Measurements from ENCODE around the gene ZNF554. TPM values are rescaled to one million over a fixed set of nuclear protein-coding genes. Genes with fewer than 3 reads are reported as not detected.

ZNF554 gene
- polyA plus RNA-seq, 1 experiment = 2.0 TPM

DNA sequence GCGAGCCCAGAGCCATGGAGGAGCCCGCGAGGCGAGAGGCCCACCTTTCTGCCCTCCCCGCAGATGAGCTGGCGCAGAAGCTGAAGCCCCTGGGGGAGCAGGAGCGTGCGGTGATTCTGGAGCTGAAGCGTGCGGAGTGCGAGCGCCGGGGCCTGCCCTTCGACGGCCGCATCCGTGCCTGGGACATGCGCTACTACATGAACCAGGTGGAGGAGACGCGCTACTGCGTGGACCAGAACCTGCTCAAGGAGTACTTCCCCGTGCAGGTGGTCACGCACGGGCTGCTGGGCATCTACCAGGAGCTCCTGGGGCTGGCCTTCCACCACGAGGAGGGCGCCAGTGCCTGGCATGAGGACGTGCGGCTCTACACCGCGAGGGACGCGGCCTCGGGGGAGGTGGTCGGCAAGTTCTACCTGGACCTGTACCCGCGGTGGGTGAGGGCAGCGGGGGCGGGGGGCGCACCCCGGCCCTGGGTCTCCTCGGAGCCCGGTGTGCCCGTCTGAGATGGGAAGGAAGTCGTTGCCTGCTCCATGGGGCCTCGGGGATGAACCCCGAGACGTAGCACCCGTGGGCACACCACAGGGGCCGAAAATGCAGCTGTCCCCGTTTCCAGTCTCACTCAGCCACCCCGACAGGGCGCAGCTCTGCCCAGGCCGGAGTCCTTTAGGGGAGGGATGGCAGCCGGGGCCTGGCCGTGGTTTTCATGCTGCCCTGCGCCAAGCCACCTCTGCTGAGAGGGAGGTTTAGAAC lies 12.1 kb upstream of the ZNF554 start:
- Histone ChIP-seq H3K27ac (ENCODE audit: low read depth, low read length) (no peak overlapping the region), H3K4me3 (ENCODE audit: low read depth, low read length) (no peak overlapping the region), H3K27me3 (ENCODE audit: control insufficient read depth, insufficient read depth, low read length) (no peaks in the 10 kb centered on the region), H3K9me3 (ENCODE audit: control insufficient read depth, insufficient read depth, low read length) (no peaks in the 10 kb centered on the region; the same call in 1 of the 2 replicates)
- ChIA-PET POLR2A (no interaction called here), CTCF (interaction anchor here (0.6 kb wide), 1 partner anchor 585 kb away, joined by 3 read pairs; no protein-coding TSS in a partner anchor)
- TF ChIP-seq, protein P1, sequence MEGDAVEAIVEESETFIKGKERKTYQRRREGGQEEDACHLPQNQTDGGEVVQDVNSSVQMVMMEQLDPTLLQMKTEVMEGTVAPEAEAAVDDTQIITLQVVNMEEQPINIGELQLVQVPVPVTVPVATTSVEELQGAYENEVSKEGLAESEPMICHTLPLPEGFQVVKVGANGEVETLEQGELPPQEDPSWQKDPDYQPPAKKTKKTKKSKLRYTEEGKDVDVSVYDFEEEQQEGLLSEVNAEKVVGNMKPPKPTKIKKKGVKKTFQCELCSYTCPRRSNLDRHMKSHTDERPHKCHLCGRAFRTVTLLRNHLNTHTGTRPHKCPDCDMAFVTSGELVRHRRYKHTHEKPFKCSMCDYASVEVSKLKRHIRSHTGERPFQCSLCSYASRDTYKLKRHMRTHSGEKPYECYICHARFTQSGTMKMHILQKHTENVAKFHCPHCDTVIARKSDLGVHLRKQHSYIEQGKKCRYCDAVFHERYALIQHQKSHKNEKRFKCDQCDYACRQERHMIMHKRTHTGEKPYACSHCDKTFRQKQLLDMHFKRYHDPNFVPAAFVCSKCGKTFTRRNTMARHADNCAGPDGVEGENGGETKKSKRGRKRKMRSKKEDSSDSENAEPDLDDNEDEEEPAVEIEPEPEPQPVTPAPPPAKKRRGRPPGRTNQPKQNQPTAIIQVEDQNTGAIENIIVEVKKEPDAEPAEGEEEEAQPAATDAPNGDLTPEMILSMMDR (IDR thresholded peaks at IDR 0.05; ENCODE audit: low read depth, low read length) = no peak
- DNase-seq (ENCODE audit: low read depth, low spot score) = no peak

DNA sequence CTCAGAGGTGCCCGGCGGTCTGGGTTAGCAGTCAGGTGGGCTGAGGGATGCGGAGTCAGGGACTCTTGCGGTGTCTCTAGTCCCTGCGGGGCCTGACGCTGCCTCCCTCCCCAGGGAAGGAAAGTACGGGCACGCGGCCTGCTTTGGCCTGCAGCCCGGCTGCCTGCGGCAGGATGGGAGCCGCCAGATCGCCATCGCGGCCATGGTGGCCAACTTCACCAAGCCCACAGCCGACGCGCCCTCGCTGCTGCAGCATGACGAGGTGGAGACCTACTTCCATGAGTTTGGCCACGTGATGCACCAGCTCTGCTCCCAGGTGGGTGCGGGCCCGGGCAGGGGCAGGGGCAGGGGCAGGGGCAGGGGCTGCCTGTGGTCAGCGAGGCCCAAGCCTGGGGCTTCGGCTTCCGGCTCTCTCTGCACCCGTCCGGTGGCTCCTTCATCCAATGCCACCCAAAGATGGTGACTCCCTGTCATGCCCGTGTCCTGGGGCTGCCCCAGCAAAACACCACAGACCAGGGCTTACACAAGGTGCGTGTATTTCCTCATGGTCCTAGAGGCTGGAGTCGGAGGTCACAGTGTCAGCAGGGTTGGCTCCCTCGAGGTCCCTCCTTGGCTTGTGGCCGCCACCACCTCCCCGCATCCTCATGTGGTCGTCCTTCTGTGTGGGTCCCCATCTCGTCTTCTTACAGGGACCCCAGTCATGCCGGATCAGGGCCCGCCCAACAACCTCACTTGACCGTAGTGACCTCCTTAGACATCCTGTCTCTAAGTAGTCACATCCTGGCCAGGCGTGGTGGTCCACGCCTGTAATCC lies 11.3 kb upstream of the ZNF554 start:
- POLR2A ChIA-PET = no interaction called here
- no peaks in the 10 kb centered on the region; the same call in 1 of the 2 replicates for H3K9me3 ChIP-seq (ENCODE audit: control insufficient read depth, insufficient read depth, low read length)
- CTCF ChIA-PET = interaction anchor here (0.6 kb wide), 1 partner anchor 586 kb away, joined by 3 read pairs; no protein-coding TSS in a partner anchor
- TF ChIP-seq, protein P1 (IDR thresholded peaks at IDR 0.05; ENCODE audit: low read depth, low read length) = no peak
- H3K27me3 ChIP-seq (ENCODE audit: control insufficient read depth, insufficient read depth, low read length) = no peaks in the 10 kb centered on the region
- H3K27ac ChIP-seq (ENCODE audit: low read depth, low read length) = no peak overlapping the region
- no peak for DNase-seq (ENCODE audit: low read depth, low spot score)
- no peak overlapping the region for H3K4me3 ChIP-seq (ENCODE audit: low read depth, low read length)

DNA sequence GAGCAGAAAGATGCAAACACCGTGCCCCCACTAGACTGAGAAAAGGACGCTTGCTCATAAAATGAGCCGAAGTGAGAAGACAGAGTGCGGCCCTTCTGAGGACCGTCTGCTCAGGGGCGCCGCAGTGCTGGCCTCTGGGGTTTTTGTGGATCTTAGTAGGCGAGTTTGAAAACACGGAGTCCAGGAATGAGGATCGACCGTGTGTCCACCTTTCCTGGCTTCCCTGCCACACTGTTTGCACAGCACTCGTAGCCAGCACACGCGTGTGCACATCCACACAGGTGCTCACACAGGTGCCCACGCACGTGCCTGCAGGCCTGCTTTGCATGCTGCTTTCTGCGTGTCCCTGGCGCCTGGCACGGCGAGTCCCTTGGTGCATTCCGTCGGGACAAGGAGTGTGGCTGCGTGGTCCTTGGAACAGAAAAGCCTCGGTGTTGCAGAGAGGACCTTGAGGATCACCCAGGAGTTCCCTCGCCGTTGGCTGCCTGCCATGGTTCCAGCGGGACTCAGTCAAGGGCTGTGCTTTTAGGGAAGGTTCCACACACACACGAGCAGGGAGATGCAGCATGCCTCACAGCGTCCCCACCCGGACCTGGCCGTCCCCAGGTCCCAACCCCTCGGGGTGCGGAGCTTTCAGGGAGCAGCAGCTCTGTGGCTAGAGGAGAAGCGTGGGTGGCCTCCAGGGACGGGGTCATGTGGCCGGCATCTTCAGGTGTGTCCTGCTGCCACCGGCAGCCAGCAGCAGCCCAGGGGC lies 10.1 kb upstream of the ZNF554 start:
- POLR2A ChIA-PET = no interaction called here
- CTCF ChIA-PET = interaction anchor here (1.6 kb wide), 1 partner anchor 10 kb away, joined by 3 read pairs; no protein-coding TSS in a partner anchor
- TF ChIP-seq, protein P1 (IDR thresholded peaks at IDR 0.05; ENCODE audit: low read depth, low read length) = no peak
- no peaks in the 10 kb centered on the region for H3K27me3 ChIP-seq (ENCODE audit: control insufficient read depth, insufficient read depth, low read length)
- H3K27ac ChIP-seq (ENCODE audit: low read depth, low read length) = no peak overlapping the region
- no peak overlapping the region for H3K4me3 ChIP-seq (ENCODE audit: low read depth, low read length)
- no peaks in the 10 kb centered on the region; the same call in 1 of the 2 replicates for H3K9me3 ChIP-seq (ENCODE audit: control insufficient read depth, insufficient read depth, low read length)
- DNase-seq (ENCODE audit: low read depth, low spot score) = no peak

DNA sequence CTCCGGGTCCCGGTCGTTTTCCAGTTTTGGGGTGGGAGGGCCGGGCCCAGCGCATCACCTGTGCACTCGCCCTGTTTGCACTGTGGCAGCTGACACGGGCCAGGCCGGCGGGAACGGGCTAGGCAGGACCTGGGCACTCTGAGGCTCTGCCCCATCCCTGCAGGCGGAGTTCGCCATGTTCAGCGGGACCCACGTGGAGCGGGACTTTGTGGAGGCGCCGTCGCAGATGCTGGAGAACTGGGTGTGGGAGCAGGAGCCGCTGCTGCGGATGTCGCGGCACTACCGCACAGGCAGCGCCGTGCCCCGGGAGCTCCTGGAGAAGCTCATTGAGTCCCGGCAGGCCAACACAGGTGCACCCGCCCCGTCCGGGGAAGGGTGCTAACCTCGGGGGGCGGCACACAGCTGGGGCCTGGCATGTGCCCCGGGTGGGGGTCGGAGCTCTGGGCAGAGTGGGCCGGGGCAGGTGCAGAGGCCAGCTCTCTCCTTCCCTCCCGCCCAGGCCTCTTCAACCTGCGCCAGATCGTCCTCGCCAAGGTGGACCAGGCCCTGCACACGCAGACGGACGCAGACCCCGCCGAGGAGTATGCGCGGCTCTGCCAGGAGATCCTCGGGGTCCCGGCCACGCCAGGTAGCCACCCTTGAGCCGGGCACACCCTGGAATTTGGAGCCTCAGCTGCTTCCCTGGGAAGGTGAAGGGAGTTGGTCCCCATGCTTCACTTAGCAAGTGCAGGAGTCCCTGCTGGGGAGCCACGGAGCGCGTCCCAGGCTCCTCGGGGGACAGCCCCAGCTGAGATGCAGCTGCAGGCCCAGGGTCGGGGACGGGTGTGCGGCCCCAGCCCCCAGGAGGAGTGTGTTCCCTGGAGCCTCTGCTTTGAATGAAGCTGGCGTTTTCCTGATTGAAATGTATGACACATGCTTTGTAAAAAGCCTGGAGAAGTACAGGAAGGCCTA lies 9.3 kb upstream of the ZNF554 start:
- Histone ChIP-seq H3K27me3 (ENCODE audit: control insufficient read depth, insufficient read depth, low read length) (no peaks in the 10 kb centered on the region), H3K9me3 (ENCODE audit: control insufficient read depth, insufficient read depth, low read length) (no peaks in the 10 kb centered on the region; the same call in 1 of the 2 replicates), H3K4me3 (ENCODE audit: low read depth, low read length) (no peak overlapping the region), H3K27ac (ENCODE audit: low read depth, low read length) (no peak overlapping the region)
- POLR2A ChIA-PET = no interaction called here
- DNase-seq (ENCODE audit: low read depth, low spot score) = no peak
- TF ChIP-seq, protein P1 (IDR thresholded peaks at IDR 0.05; ENCODE audit: low read depth, low read length) = no peak
- CTCF ChIA-PET = interaction anchor here (1.6 kb wide), 1 partner anchor 9 kb away, joined by 3 read pairs; no protein-coding TSS in a partner anchor

Measured in AG04450 (cell line).